Epithelial cell of proximal tubule (primary cell): ENCODE measurements around the gene CIT. TPM values are rescaled to one million over a fixed set of nuclear protein-coding genes. Genes with fewer than 3 reads are reported as not detected.
"Not testable (repeated sequence)": the region's sequence is repeated elsewhere in the genome, so short reads cannot be mapped to it uniquely, and the experiment has no call there.

Experiments used
- DNase-seq: peaks from one replicate; pipeline ENCODE4 v3.0.0-alpha.2; 2011; ENCODE audit warnings: low read depth
- H3K4me3 ChIP-seq: 2 replicates; pipeline ENCODE4 v1.5.1; 2011; ENCODE audit warnings: low read depth, mild to moderate bottlenecking, low read length
- CTCF ChIP-seq: conservative IDR thresholded peaks from 2 replicates; pipeline ENCODE4 v1.5.1; 2012; ENCODE audit warnings: low read depth, mild to moderate bottlenecking, low read length
- total RNA-seq: library from RNA; depleted of rRNA; stranded (reverse); fragments of >200 nt; gene quantifications from 2 replicates; pipeline ENCODE4 v1.2.3, GENCODE V29; 2015

CIT gene
- total RNA-seq, 1 donor from 2014 or later, result 26.5 TPM

- no peak overlapping the region for H3K4me3 ChIP-seq
- DNase-seq, result peak; percentile 88
- no peak for TF ChIP-seq CTCF
Measured at GRCh38 chr12:119710374-119710964, 166.7 kb downstream of the CIT start.

GRCh38 chr12:119706427-119706826, 170.7 kb downstream of the CIT start:
- not testable (repeated sequence) for DNase-seq, H3K4me3 ChIP-seq

GRCh38 chr12:119705182-119705581, 171.9 kb downstream of the CIT start:
- no peak for DNase-seq
- TF ChIP-seq CTCF, result no peak
- no peak overlapping the region for H3K4me3 ChIP-seq

GRCh38 chr12:119704065-119704747, 172.9 kb downstream of the CIT start:
- no peak for DNase-seq
- no peak for TF ChIP-seq CTCF
- H3K4me3 ChIP-seq, result no peak overlapping the region

GRCh38 chr12:119700078-119700477, 177.0 kb downstream of the CIT start:
- no peak for DNase-seq
- no peak for TF ChIP-seq CTCF
- H3K4me3 ChIP-seq, result no peak overlapping the region

GRCh38 chr12:119699199-119699760, 177.8 kb downstream of the CIT start:
- no peak overlapping the region for H3K4me3 ChIP-seq
- DNase-seq, result peak; percentile 85
- peak; percentile 22 for TF ChIP-seq CTCF

GRCh38 chr12:119696943-119697342, 180.2 kb downstream of the CIT start:
- no peak for DNase-seq
- no peak overlapping the region for H3K4me3 ChIP-seq
- TF ChIP-seq CTCF, result no peak
